Breast epithelium (tissue), 4 donors: ENCODE data around the gene DNAJB1. TPM values are rescaled to one million over a fixed set of nuclear protein-coding genes. Genes with fewer than 3 reads are reported as not detected.

Source experiments
- DNase-seq, 2 donors: peaks; one replicate each; pipeline ENCODE4 v3.0.0-alpha.2; 2019; ENCODE audit warnings: low spot score in 2 of 2
- H3K27ac ChIP-seq, 2 donors: fragments of 200-600 bp; sonication (generic) in 1 of 2; one replicate each; pipeline ENCODE4 v1.5.1; 2016 to 2019; ENCODE audit warnings: mild to moderate bottlenecking in 1 of 2
- H3K27me3 ChIP-seq, 2 donors: fragments of 200-600 bp; sonication (generic) in 1 of 2; one replicate each; pipeline versions ENCODE4 v1.5.1 to v1.6.0; 2017 to 2019; ENCODE audit warnings: control low read depth in 1 of 2, mild to moderate bottlenecking in 1 of 2
- H3K36me3 ChIP-seq: fragments of 200-600 bp; one replicate; pipeline ENCODE4 v1.5.1; 2019
- H3K4me1 ChIP-seq, 2 donors: fragments of 200-600 bp; sonication (generic); one replicate each; pipeline ENCODE4 v1.5.1; 2016 to 2019; ENCODE audit warnings: control low read depth in 1 of 2
- H3K4me3 ChIP-seq, 3 donors: fragments of 200-600 bp; sonication (generic); 1 replicate in 2 of 3; 2 replicates in 1 of 3; pipeline ENCODE4 v1.5.1; 2016 to 2019; ENCODE audit warnings: mild to moderate bottlenecking in 3 of 3, moderate library complexity in 2 of 3
- H3K9me3 ChIP-seq, 2 donors: fragments of 200-600 bp; sonication (generic) in 1 of 2; one replicate each; pipeline ENCODE4 v1.5.1; 2016 to 2019; ENCODE audit warnings: control low read depth in 1 of 2
- CTCF ChIP-seq, 3 donors: fragments of 450-650 bp; IDR thresholded peaks; one replicate each; pipeline ENCODE4 v1.5.1; 2016 to 2017; ENCODE audit warnings: antibody characterized with exemption in 3 of 3, mild to moderate bottlenecking in 3 of 3, moderate library complexity in 3 of 3
- POLR2A ChIP-seq: fragments of 450-650 bp; IDR thresholded peaks from one replicate; pipeline ENCODE4 v1.6.1; 2016; ENCODE audit warnings: antibody characterized with exemption, mild to moderate bottlenecking, moderate library complexity
- POLR2AphosphoS5 ChIP-seq, 3 donors: sonication (generic); formaldehyde crosslinking; IDR thresholded peaks; one replicate each; pipeline ENCODE4 v1.6.1; 2017; ENCODE audit warnings: antibody characterized with exemption in 3 of 3
- intact Hi-C: fragments of 100-400 bp; cut with DNase I; formaldehyde crosslinking; loops from one replicate; pipeline ENCODE4 v1.15.1; 2023; ENCODE audit warnings: low total_unique reads
- total RNA-seq, 3 donors: library from RNA; depleted of rRNA; stranded (reverse); fragments of >200 nt; gene quantifications; one replicate each; pipeline ENCODE4 v1.1.0, GENCODE V29; 2016

The DNAJB1 gene
- total RNA-seq, 3 donors from 2014 or later = 59.0 to 166 (median 102) TPM

DNA sequence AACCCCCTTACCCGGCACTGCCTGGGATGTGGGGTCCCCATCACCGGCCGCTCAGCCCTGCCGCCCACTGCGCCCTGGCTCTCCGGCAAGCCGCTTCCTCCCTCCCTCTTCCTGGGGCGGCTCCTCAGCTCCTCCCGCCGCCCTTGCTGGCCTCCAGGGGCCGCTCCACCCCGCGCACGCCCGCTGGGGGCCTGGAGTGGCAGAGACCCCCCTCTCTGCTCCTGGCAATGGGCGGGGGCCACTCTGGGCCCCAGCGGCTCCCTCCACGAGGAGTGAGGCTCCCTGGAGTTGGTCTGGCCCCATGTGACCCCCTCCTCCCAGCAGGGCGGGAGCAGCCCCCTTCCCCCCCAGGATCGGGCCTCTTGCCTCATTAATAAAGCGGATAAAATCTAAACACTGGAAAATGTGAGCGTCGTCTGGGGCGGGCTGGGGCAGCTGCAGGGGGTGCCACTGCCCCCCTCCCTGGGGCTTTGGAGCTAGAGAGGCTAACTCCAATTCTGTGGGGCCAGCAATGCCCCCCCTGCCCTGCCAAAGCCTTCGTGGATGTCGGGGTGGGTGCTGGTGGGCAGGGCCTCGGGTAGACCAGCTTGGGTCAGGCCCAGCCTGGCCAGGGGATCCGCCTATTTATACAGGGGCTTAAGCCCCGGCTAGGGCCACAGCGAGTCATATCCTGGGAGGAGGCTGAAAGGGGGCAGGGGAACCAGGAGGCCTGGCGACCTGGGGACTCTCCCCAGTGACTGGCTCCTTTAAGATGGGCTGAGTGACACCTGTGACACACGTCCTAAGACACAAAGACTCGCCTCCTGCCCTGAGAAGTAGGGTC lies 42.7 kb downstream of the DNAJB1 start, which contains the start of gene PTGER1:
TSS of gene PTGER1 (minus strand) at position 104 of the 823 bp plus-strand sequence. CDS start 1,034 bp downstream, outside the sequence.
- intact Hi-C loops = no loop called here
- peak within 1 kb of the TSS in 1 of 2 donors; percentile 32 for H3K27ac ChIP-seq
- TF ChIP-seq CTCF (IDR thresholded peaks at IDR 0.05) = no peak
- TF ChIP-seq POLR2AphosphoS5 (IDR thresholded peaks at IDR 0.05) = no peak
- TF ChIP-seq POLR2A = no peak
- H3K4me1 ChIP-seq = peaks cover 7% of the 10 kb centered on the region in 2 donors
- H3K4me3 ChIP-seq = peak within 1 kb of the TSS in 1 of 3 donors; percentile 44
- no peak for DNase-seq
- H3K9me3 ChIP-seq = no peaks in the 10 kb centered on the region
- H3K27me3 ChIP-seq = peaks cover 0 to 3% of the 10 kb centered on the region in 2 donors
- peaks cover 5% of the 10 kb centered on the region for H3K36me3 ChIP-seq

DNA sequence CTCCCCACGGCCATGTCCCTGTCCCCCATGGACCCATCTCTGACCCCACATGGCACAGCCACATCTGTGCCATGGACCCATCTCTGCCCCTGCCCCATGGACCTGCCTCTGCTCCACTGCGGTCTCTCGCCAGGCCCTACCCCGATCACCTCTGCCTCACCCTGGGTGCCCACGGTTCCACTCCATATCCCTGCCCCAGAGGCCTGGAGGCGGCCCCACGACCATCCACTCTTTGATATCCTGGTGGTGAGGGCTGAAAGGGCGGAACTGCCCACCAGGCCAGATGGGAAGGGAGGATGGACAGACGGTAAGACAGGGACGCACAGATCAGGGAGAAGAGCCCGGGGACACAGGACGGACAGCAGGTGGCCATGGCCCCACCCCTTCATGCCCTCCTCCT lies 43.4 kb downstream of the DNAJB1 start:
- H3K9me3 ChIP-seq = no peaks in the 10 kb centered on the region
- no peak for TF ChIP-seq POLR2AphosphoS5 (IDR thresholded peaks at IDR 0.05)
- TF ChIP-seq POLR2A = no peak
- no peak for TF ChIP-seq CTCF (IDR thresholded peaks at IDR 0.05)
- H3K4me1 ChIP-seq = peaks cover 7% of the 10 kb centered on the region in 2 donors
- peaks cover 0 to 3% of the 10 kb centered on the region in 2 donors for H3K27me3 ChIP-seq
- H3K27ac ChIP-seq = peak overlapping the region in 1 of 2 donors; percentile 32
- intact Hi-C loops = no loop called here
- peaks cover 5% of the 10 kb centered on the region for H3K36me3 ChIP-seq
- H3K4me3 ChIP-seq = peak overlapping the region in 1 of 3 donors; percentile 44
- DNase-seq = no peak

GRCh38 chr19:14473978-14474578 lies 44.1 kb downstream of the DNAJB1 start:
- TF ChIP-seq POLR2A = no peak
- TF ChIP-seq POLR2AphosphoS5 (IDR thresholded peaks at IDR 0.05) = no peak
- no peak for TF ChIP-seq CTCF (IDR thresholded peaks at IDR 0.05)
- peak overlapping the region in 1 of 3 donors; percentile 43 for H3K4me3 ChIP-seq
- no peak overlapping the region for H3K27ac ChIP-seq
- intact Hi-C loops = no loop called here
- peaks cover 7% of the 10 kb centered on the region in 2 donors for H3K4me1 ChIP-seq
- no peaks in the 10 kb centered on the region for H3K9me3 ChIP-seq
- no peak for DNase-seq
- H3K36me3 ChIP-seq = peaks cover 5% of the 10 kb centered on the region
- peaks cover 0 to 3% of the 10 kb centered on the region in 2 donors for H3K27me3 ChIP-seq

GRCh38 chr19:14473073-14473977 lies 44.9 kb downstream of the DNAJB1 start:
- no peaks in the 10 kb centered on the region for H3K36me3 ChIP-seq
- H3K4me1 ChIP-seq = peaks cover 7% of the 10 kb centered on the region in 2 donors
- H3K9me3 ChIP-seq = no peaks in the 10 kb centered on the region
- DNase-seq = no peak
- H3K4me3 ChIP-seq = peak overlapping the region in 1 of 3 donors; percentile 43
- peaks cover 0 to 3% of the 10 kb centered on the region in 2 donors for H3K27me3 ChIP-seq
- no peak overlapping the region for H3K27ac ChIP-seq
- intact Hi-C loops = no loop called here
- TF ChIP-seq POLR2AphosphoS5 (IDR thresholded peaks at IDR 0.05) (no peak), POLR2A (no peak), CTCF (IDR thresholded peaks at IDR 0.05) (no peak)
